ENCODE data around the gene LARGE1.

Gene LARGE1

DNA sequence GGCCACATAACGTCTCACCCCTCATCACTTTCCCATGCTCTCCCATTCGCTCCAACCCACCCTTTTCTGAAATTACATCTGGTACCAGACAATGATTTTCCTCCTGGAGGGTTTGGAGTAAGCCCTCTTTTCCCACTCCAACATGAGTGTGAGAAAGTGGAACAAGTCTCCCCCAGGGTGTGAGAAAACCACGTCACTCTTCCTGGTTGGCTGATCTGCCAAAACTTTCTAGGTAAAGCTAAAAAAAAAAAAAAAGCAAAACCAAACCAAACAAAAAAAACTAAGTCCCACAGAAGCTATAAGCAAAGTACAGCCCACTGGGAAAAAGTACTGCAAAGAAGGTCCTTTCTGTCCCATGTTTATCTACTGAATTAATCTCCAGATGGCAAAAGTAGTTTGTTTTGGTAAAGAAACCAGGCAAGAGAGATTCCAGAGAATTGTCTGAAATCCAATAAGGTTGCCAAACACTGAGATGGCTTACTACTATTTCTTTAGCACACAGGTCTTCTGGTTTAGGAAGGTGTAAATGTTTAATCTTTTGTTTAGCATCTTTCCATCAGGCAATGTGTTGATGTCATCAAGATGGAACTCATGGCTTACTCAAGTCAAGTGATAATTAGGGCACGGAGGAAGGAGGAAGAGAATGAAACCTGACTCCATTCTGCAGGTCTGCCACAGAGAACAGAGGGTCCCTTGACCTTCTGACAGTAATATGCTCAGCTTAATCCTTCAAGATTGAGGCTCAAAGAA, 395.6 kb downstream of the LARGE1 start:
- no peak for DNase-seq (ENCODE audit: low read depth in 2 of 2)

DNA sequence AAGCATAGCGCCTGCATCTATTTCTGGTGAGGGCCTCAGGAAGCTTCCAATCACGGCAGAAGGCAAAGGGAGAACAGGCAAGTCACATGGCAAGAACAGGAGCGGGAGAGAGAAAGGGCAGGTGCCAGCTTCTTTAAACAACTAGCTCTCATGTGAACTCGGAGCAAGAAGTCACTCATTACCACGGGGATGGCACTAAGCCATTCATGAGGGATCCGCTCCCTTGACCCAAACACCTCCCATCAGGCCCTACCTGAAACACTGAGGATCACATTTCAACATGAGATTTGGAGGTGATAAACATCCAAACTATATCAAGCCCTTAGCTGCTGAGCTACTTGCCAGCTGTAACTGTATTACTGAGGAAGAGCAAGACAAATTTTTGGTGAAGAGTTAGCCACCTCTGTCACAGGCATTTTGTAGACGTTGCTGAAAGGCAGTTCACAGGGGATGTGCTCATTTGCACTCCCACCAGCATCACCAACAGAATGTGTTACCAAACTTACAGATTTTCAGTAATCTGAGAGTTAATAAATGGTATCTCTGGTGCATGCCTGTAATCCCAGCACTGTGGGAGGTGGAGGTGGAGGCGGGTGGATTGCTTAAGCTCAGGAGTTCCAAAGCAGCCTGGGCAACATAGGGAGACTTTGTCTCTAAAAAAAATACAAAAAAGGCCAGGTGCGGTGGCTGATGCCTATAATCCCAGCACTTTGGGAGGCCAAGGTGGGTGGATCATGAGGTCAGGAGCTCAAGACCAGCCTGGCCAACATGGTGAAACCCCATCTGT, 398.2 kb downstream of the LARGE1 start:
- no peak for DNase-seq (ENCODE audit: low read depth in 2 of 2)

- DNase-seq (ENCODE audit: low read depth in 2 of 2): no peak
Observed at GRCh38 chr22:33520904-33521780, 399.1 kb downstream of the LARGE1 start.

- no peak for DNase-seq (ENCODE audit: low read depth in 2 of 2)
Observed at GRCh38 chr22:33519974-33520903, 400.0 kb downstream of the LARGE1 start.

DNA sequence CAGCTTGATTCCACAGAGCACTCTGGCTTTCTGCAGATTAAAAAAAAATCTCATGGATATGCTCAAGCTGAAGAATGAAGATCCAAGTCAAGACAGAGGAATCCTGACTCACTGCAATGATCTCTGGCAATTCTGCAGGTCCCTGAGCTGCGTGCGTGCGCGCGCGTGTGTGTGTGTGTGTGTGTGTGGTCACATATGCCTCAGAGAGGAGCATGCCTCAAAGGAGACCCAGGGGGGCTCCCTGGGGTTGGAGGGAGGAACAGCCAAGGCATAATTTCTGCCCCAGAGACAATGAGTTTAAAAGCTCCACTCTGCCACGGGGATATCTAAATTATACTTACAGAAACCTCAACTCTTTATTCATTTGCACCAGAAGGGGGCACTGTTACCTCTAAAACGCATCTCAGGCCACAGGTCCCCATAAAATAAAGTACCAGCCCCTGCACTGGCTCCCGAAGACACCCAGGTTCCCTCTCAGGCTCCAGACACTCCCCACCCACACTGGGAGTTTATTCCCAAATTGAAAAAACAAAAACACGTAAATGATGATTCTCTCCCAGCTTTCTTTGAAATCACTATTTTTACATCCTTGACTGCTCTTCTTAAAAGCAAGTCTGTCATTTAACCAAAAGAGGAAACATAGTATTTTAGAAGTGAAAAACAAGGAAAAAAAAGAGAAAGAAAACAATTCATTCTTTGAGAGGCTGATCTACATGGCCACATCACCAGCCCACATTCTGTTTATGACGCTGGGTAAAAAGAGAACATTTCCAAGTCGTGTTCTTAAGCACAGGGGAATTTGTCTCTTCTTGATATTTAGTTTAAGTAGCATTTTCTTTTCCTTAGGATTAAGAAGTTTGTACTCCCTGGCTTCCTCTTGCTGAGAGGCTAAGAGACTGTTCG, 401.0 kb downstream of the LARGE1 start:
- no peak for DNase-seq (ENCODE audit: low read depth in 2 of 2)

GRCh38 chr22:33518405-33518804, 401.9 kb downstream of the LARGE1 start:
- DNase-seq (ENCODE audit: low read depth in 2 of 2): no peak

DNA sequence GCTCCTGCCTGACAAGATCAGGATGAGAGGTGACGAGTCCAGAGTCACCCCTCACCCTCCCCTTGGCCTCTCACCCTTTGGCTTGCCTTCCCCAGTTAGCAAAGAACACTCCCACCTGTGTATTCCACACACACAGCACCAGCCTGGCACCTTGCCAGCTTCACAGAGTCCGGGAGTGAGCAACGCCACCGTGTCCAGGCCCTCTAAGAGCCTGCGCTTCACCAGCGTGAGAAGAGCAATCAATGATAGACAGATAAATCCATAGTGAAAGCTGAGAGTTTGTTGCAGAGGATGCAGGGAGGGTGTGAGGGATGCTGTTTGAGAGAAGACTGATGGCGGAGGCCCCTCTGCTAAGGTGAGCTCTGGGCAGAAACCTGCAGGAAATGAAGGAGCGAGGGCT, 404.5 kb downstream of the LARGE1 start:
- no peak for DNase-seq (ENCODE audit: low read depth in 2 of 2)

GRCh38 chr22:33513388-33514338, 406.6 kb downstream of the LARGE1 start:
- DNase-seq (ENCODE audit: low read depth in 2 of 2): no peak

GRCh38 chr22:33512908-33513307, 407.4 kb downstream of the LARGE1 start:
- no peak for DNase-seq (ENCODE audit: low read depth in 2 of 2)

DNA sequence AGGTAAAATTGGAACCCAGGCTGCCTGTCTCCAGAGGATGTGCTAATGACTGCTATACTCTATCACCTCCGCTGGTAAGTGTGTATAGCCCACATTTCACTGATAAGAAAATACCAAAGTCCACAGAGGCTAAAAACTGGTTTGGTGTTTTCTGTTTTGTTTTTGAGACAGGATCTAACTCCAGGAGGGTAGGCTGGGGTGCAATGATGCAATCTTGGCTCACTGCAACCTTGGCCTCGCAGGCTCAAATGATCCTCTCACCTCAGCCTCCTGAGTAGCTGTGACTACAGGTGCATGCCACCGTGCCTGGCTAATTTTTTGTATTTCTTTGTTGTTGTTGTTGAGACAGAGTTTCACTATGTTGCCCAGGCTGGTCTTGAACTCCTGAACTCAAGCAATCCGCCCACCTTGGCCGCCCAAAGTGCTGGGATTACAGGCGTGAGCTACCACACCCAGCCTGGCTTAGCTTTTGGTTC, 409.8 kb downstream of the LARGE1 start:
- no peak for DNase-seq (ENCODE audit: low read depth in 2 of 2)

GRCh38 chr22:33504941-33505625, 415.2 kb downstream of the LARGE1 start:
- no peak for DNase-seq (ENCODE audit: low read depth in 2 of 2)

DNA sequence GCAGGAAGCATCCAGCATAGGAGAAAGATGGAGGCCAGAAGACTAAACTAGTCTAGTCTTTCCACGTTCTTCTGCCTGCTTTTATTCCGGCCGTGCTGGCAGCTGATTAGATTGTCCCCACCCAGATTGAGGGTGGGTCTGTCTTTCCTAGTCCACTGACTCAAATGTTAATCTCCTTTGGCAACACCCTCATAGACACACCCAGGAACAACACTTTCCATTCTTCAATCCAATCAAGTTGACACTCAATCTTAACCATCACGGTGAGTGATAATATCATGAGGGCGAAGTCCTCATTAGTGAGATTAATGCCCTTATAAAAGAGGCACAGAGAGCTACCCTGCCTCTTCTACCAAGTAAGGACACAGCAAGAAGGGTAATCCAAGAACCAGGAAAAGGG, 424.2 kb downstream of the LARGE1 start:
- DNase-seq (ENCODE audit: low read depth in 2 of 2): no peak

GRCh38 chr22:33493476-33494205, 426.6 kb downstream of the LARGE1 start:
- no peak for DNase-seq (ENCODE audit: low read depth in 2 of 2)

DNA sequence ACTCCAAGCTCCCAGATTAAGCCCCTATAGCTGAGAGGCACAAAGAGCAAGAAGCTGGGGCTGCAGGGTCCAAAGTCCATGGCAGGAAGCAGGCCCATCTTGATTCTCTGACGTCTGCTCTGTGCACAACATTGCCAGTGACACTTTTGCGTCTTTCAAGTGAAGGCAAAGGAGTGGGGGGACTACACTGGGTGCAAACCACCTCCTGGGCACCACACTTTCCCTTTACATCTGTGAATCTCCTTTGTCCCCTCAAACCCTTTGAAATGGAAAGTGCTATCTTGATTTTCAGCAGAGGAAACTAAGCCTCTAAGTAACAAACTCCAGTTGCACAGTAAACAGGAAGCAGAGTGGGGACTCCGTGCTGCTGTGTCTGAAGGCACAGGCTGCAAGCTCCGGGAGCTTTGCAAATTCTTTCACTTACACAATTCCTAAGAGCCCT, 428.0 kb downstream of the LARGE1 start:
- no peak for DNase-seq (ENCODE audit: low read depth in 2 of 2)

- no peak for DNase-seq (ENCODE audit: low read depth in 2 of 2)
Observed at GRCh38 chr22:33487041-33487716, 433.1 kb downstream of the LARGE1 start.

DNA sequence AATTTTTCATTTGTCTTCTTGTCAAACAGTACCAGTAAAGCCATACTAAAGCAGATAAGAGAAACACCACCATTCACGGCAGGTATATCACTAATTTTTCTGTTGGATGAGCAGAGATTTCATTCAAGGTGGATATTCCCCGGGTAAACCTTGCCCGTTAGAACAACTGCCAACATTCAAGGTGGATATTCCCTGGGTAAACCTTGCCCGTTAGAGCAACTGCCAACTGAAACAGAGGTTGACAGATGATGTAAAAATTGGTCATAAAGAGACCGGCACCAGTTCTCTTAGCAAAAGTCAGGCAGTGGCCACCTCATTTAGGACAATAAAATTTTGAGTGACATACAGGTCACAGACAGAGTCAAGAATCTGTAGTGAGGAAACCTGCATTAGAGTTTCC, 438.7 kb downstream of the LARGE1 start:
- no peak for DNase-seq (ENCODE audit: low read depth in 2 of 2)
